ENCODE results near the gene NLRP1. TPM values are rescaled to one million over a fixed set of nuclear protein-coding genes. Genes with fewer than 3 reads are reported as not detected.

NLRP1 gene
- total and polyA plus RNA-seq, 10 of the 15 experiments (the other 5 are each of a cell fraction or from before 2014, with no cell fraction given) = 2.8 to 21.8 (median 11.9) TPM

DNA sequence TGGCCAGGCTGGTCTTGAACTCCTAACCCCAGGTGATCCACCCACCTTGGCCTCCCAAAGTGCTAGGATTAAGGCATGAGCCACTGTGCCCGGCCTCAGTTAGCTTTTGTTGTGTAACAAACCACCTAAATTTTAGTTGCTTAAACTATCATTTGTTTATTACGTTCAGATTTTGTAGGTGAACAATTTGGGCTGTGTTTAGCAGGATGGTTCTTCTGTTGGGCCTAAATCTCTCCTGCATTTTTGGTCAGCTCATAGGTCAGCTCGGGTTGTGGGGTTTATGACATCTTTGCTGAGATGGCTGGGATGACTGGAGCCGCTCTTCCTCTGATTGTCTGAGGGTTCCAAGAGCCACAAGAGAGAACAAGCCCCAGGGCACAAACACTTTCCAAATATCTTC is 21.1 kb upstream of the NLRP1 start:
- Histone ChIP-seq H3K4me1 (ENCODE audit: control insufficient read depth, insufficient read depth, low read length) (no peaks in the 10 kb centered on the region), H4K20me1 (ENCODE audit: control insufficient read depth, insufficient read depth) (no peaks in the 10 kb centered on the region), H3K9ac (ENCODE audit: control insufficient read depth, insufficient read depth, low read length) (no peak overlapping the region), H3K4me3 (no peak overlapping the region), H3K79me2 (ENCODE audit: control insufficient read depth, insufficient read depth, low read length) (no peaks in the 10 kb centered on the region), H3K36me3 (ENCODE audit: control insufficient read depth in 2 of 2, insufficient read depth in 2 of 2, low read length in 1 of 2) (no peaks in the 10 kb centered on the region), H3K9me3 (replicated peaks; ENCODE audit: control insufficient read depth, insufficient read depth, low read length) (no peaks in the 10 kb centered on the region), H3K4me2 (ENCODE audit: control insufficient read depth, insufficient read depth) (no peak overlapping the region), H3K27me3 (replicated peaks in 1 of 2; ENCODE audit: control insufficient read depth in 2 of 2, insufficient read depth in 2 of 2, low read length in 1 of 2) (no peaks in the 10 kb centered on the region), H3K27ac (ENCODE audit: control insufficient read depth, insufficient read depth) (no peak overlapping the region), H2AFZ (ENCODE audit: control insufficient read depth, low read depth, low read length) (no peak overlapping the region)
- ChIA-PET POLR2A (no interaction called here), RAD21 (ENCODE audit: unreplicated experiment) (no interaction called here), SMC1A (ENCODE audit: uncharacterized antibody, unreplicated experiment) (interaction anchor here (2.9 kb wide), 1 partner anchor 12 kb away, joined by 11 read pairs; no protein-coding TSS in a partner anchor), CTCF (interaction anchor here (2.3 kb wide), 1 partner anchor 13 kb away, joined by 8 read pairs; no protein-coding TSS in a partner anchor)
- ATAC-seq (no peak), FAIRE-seq (no peak), DNase-seq (ENCODE audit: low read depth, low spot score) (no peak)
- in situ Hi-C loops (cut with MboI) = no loop called here
- intact Hi-C loops (cut with micrococcal nuclease; ENCODE audit: unreplicated experiment) = no loop called here
- 21% methylated on average over 3 of the region's 4 CpGs for WGBS (ENCODE audit: insufficient coverage, insufficient replicate concordance, low lambda C conversion rate, missing lambda C conversion rate)
- TF ChIP-seq TCF3 (IDR thresholded peaks at IDR 0.05; ENCODE audit: borderline replicate concordance, insufficient read depth, low read depth, low read length) (no peak), ZBED1 (IDR thresholded peaks at IDR 0.05; ENCODE audit: borderline replicate concordance) (no peak), TAF1 (IDR thresholded peaks at IDR 0.05; ENCODE audit: borderline replicate concordance, low read depth, low read length) (no peak), JUND (IDR thresholded peaks at IDR 0.05; ENCODE audit: low read depth, low read length) (no peak), HCFC1 (IDR thresholded peaks at IDR 0.05; ENCODE audit: low read length) (no peak), GATAD2B (conservative IDR thresholded peaks at IDR 0.05; ENCODE audit: low read depth) (no peak), SIN3A (IDR thresholded peaks at IDR 0.05; ENCODE audit: low read depth, low read length) (no peak), KDM1A (IDR thresholded peaks at IDR 0.05; ENCODE audit: borderline replicate concordance) (no peak), IKZF1 (conservative IDR thresholded peaks at IDR 0.05) (no peak)
- TF ChIP-seq, protein P1, sequence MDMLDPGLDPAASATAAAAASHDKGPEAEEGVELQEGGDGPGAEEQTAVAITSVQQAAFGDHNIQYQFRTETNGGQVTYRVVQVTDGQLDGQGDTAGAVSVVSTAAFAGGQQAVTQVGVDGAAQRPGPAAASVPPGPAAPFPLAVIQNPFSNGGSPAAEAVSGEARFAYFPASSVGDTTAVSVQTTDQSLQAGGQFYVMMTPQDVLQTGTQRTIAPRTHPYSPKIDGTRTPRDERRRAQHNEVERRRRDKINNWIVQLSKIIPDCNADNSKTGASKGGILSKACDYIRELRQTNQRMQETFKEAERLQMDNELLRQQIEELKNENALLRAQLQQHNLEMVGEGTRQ (IDR thresholded peaks at IDR 0.05; ENCODE audit: borderline replicate concordance, low read depth, low read length) = no peak
- TF ChIP-seq, protein P2, sequence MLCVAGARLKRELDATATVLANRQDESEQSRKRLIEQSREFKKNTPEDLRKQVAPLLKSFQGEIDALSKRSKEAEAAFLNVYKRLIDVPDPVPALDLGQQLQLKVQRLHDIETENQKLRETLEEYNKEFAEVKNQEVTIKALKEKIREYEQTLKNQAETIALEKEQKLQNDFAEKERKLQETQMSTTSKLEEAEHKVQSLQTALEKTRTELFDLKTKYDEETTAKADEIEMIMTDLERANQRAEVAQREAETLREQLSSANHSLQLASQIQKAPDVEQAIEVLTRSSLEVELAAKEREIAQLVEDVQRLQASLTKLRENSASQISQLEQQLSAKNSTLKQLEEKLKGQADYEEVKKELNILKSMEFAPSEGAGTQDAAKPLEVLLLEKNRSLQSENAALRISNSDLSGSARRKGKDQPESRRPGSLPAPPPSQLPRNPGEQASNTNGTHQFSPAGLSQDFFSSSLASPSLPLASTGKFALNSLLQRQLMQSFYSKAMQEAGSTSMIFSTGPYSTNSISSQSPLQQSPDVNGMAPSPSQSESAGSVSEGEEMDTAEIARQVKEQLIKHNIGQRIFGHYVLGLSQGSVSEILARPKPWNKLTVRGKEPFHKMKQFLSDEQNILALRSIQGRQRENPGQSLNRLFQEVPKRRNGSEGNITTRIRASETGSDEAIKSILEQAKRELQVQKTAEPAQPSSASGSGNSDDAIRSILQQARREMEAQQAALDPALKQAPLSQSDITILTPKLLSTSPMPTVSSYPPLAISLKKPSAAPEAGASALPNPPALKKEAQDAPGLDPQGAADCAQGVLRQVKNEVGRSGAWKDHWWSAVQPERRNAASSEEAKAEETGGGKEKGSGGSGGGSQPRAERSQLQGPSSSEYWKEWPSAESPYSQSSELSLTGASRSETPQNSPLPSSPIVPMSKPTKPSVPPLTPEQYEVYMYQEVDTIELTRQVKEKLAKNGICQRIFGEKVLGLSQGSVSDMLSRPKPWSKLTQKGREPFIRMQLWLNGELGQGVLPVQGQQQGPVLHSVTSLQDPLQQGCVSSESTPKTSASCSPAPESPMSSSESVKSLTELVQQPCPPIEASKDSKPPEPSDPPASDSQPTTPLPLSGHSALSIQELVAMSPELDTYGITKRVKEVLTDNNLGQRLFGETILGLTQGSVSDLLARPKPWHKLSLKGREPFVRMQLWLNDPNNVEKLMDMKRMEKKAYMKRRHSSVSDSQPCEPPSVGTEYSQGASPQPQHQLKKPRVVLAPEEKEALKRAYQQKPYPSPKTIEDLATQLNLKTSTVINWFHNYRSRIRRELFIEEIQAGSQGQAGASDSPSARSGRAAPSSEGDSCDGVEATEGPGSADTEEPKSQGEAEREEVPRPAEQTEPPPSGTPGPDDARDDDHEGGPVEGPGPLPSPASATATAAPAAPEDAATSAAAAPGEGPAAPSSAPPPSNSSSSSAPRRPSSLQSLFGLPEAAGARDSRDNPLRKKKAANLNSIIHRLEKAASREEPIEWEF (IDR thresholded peaks at IDR 0.05; ENCODE audit: insufficient replicate concordance, low read depth, low read length) = no peak
- no TSS peak for BruUV-seq (replicated peaks)
